Hepatocyte (in vitro differentiated cells): ENCODE data around the gene PTPRN2.
A peak's percentile ranks its signal among the peaks of the same experiment; 100 is the strongest.

Experiments
- CTCF ChIP-seq: fragments of 200-600 bp; sonication (generic); IDR thresholded peaks from 2 replicates; pipeline ENCODE4 v1.5.1; 2016; ENCODE audit warnings: antibody characterized with exemption, mild to moderate bottlenecking; ENCODE audit not compliant: poor library complexity
- EZH2phosphoT487 ChIP-seq: fragments of 200-600 bp; sonication (generic); IDR thresholded peaks from one replicate; pipeline ENCODE4 v1.6.1; 2018; ENCODE audit warnings: antibody characterized with exemption, mild to moderate bottlenecking, low read depth, moderate library complexity; ENCODE audit not compliant: unreplicated experiment, severe bottlenecking

- peak; percentile 4 for TF ChIP-seq CTCF
- TF ChIP-seq EZH2phosphoT487, result no peak
These were observed 358.6 kb downstream of the PTPRN2 start for GRCh38 chr7:158228986-158229385.
